Suppressor macrophage (primary cell): ENCODE measurements around the gene CD4.
"Not testable (repeated sequence)": the region's sequence is repeated elsewhere in the genome, so short reads cannot be mapped to it uniquely, and the experiment has no call there.

Source experiments
- DNase-seq, 4 experiments: peaks; one replicate each; pipeline ENCODE4 v3.0.0-alpha.2; 2020 to 2022

Gene CD4

DNA sequence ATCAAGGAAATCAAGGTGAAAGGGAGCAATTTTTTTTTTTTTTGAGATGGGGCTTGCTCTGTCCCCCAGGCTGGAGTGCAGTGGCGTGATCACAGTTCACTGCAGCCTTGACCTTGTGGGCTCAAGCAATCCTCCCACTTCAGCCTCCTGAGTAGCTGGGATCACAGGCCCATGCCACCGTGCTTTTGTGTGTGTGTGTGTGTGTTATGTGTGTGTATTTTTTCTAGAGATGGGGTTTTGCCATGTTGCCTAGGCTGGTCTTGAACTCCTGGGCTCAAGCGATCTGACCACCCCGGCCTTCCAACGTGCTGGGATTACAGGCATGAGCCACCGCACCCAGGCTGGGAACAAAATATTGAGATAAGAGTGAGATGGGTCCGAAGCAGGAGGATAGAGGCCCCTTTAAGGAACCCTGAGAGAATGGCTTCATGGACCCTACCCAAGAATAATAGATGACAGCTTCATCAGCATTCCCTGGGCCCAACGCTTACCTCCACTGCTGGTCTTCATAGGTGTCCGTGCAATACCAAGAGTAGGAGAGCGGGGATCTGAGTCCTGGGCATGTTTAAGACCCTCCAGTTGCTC is 60.7 kb downstream of the CD4 start:
- no peak for DNase-seq

DNA sequence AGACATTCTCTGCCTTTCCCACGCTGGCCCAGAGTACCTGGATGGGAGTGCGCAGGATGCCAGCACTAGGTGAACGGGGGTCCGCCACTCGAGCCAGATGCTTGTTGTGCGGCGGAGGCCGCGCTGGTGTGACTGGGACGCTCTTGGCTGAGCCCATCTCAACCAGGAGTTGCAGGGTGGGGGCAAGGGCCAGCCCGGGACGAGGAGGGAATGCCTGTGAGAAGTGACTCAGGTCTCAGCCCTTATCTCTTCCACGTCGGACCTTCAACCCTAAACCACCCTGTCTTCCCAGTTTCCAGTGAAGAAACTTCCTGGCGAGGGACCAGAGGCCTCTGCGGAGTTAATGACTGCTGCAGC is 61.4 kb downstream of the CD4 start:
- no peak for DNase-seq

DNA sequence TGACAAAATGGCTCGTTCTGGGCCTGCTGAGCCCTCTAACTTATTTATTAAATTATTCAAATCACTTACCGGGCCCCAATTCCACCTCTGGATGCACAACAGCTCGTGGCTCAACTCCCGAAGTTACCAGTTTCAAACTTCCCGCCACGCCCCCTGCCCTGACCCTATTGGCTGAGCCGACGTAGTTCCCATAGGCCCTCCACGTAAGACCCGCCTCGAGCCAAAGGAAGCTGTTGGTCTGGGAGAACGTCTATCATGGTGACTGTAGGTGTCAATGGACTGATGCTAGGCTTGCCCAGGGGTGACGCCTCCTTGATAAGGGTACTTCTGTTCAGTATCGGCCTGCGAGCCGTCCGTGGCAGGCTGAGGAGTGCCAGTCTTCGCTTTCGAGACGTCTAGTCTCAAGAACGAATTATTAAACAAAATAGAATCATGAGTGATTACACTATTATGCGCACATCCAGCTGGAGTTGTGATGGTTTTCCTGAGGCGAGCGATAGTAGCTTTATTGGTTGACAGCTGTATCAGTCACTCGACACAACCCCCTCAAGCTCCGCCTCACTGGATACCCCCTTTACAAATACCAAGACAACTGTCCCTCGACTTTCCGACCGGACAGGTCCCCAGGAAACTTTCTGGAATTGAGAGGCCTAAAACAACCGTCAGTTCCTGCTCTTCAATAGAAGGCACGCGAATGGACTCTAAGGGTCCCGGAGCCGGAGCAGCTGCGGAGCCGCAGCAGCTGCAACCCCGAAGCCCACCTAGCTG is 62.0 kb downstream of the CD4 start, which contains the start of gene CDCA3:
CDCA3 (minus strand) TSS at position 134 of the 768 bp plus-strand sequence. CDS start 334 bp downstream, outside the sequence.
- peak; percentile 97 to 99 (median 98) for DNase-seq

DNA sequence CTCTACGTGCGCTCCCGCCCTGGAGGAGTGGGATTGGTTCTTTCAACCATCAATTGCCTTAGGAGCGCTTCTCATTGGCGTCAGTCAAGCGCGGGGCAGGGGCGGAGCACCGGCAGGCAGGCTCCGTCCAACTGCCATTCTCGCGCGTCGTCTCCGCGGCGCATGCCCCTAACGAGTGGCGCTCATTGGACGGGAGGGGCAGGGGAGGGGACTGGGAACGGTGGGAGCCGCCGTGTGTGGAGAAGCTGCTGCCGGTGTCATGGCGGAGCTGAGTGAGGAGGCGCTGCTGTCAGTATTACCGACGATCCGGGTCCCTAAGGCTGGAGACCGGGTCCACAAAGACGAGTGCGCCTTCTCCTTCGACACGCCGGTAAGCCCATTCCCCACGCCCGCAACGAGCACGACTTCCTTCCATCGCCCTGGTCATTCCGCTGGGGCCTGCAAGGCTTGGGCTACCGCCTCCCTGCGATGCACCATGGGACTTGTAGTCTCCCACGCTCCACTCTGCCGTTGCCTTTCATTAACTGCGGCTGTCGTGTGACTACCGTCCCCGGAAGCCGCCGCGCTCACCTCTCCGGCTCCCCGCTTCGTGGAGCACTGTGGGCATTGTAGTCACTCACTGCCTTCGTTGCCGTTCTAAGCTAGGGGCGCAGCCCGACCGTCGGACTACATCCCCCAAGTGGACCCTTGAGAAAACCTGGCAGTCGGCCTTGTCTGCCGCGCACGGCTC is 62.8 kb downstream of the CD4 start, which contains the start of gene USP5:
USP5 (plus strand) TSS at position 230 of the 730 bp plus-strand sequence; CDS start at position 260, 30 bp downstream.
- DNase-seq: peak; percentile 99 to 100 (median 100)

DNA sequence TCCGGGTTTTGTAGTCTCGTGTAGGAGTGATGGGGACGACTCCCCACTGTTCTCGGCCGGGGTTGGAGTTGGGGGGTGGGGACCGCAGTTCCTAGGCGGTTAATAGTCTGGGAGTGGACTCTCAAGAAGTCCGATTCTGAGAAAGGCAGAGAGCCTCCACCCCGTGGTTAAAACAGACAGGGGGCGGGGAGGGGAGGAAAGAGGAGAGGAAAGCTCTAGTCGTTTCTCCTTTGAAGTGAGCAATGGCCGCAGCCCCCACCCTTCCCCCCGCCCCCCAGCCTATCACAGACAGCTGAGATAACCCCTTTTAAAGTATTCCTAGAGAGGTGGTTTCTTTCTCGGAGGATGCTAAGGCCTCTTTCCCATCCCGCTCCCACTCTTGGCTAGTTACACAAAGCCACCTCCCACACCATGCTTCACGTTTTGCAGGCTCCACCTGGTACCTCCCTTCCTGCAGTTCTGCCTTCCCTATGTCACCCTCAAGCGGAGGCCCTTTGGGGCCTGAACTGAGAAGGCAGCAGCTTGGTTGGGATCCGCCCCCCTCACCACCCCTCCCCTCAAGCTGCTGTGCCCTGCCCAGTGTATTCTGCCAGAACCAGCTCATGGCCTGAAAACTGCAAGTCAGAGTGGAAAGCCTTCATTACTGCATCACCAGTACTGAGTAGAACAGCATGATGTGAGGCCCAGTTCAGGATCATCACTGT is 63.5 kb downstream of the CD4 start:
- DNase-seq: peak in 1 of 4 experiments; percentile 16

GRCh38 chr12:6853626-6854025 is 64.3 kb downstream of the CD4 start:
- no peak for DNase-seq

DNA sequence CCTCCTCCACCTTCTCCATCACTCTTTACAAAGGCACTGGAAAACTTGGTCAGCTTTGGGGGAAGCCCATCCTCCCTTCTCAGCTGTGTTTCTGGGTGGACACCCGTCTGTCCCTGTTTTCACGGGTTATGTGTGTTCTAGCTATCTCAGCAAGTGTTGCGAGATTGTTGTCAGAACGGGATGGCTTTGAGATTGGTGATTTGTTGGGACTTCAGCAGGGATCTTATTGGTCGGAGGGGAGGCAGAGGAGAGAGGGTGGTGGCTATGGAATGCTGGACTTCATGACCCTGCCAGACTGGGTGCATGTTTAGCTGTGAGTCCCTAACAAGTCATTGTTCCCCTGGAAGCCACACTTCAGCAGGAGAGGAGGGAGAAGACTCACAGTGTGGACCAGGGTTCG is 64.7 kb downstream of the CD4 start:
- no peak for DNase-seq

- no peak for DNase-seq
These were observed 66.0 kb downstream of the CD4 start for GRCh38 chr12:6855322-6855721.

- DNase-seq: no peak
These were observed 69.5 kb downstream of the CD4 start for GRCh38 chr12:6858799-6859198.

DNA sequence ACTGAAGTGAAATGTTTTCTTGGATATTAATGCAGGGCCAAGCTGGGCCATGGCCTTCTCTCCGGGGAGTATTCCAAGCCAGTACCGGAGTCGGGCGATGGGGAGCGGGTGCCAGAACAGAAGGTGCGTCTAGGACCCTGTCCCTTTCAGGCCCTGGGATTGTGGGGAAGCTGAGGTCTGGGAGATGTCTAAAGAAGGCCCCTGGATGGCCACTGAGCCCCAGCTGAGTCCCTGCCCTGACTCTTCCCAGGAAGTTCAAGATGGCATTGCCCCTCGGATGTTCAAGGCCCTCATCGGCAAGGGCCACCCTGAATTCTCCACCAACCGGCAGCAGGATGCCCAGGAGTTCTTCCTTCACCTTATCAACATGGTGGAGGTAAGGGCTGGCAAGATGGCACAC is 70.8 kb downstream of the CD4 start:
- no peak for DNase-seq

- no peak for DNase-seq
These were observed 71.6 kb downstream of the CD4 start for GRCh38 chr12:6860942-6861341.

GRCh38 chr12:6861391-6861790 is 72.1 kb downstream of the CD4 start:
- no peak for DNase-seq

GRCh38 chr12:6863033-6863432 is 73.7 kb downstream of the CD4 start:
- DNase-seq: no peak

DNA sequence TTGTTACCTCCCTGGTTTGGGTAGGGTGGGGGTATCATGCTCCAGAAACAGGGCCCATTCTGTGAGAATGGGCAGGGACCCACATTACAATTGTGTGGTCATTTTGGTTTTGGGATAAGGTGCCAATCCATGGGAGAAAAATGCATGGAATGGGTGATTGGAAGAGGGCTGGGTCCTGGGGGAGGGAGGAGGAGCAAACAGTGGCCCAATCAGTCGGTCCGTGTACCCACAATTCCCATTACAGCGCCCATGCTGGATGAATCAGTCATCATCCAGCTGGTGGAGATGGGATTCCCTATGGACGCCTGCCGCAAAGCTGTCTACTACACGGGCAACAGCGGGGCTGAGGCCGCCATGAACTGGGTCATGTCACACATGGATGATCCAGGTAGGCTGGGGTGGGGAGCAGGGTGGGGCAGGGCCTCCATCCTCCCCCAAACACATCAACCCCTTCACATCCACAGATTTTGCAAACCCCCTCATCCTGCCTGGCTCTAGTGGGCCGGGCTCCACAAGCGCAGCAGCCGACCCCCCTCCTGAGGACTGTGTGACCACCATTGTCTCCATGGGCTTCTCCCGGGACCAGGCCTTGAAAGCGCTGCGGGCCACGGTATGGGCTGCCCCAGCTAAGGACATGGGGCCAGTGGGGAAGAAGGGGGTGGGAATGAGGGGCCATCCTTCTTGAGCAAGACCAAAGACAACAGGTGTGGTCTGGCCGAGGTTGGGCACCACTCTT is 74.4 kb downstream of the CD4 start:
- DNase-seq: no peak

- DNase-seq: not testable (repeated sequence)
These were observed 76.0 kb downstream of the CD4 start for GRCh38 chr12:6865307-6865706.

- DNase-seq: no peak
These were observed 77.0 kb downstream of the CD4 start for GRCh38 chr12:6866163-6866919.

DNA sequence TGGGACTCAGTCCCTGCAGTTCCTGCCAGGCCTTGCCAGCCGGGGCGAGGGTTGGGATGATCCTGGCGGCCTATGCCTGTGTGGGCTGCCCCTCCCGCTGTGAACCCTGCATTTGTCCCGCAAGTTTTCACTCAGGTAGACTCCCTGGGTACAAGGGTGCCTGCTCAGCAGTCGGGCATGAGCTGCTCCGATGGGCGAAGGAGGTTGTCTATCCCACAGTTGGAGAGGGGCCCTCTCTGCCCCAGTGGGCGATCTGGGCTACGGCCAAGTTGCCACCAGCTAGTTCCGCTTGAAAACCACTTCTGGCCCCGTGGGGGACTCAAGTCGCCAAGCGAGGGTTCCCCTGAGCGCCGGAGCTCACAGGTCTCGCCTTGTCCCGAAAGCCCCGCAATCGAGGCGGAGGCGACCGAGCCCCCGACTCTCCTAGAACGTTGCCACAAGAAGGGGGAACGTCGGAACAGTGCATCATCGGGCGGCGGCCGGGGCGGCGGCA is 77.6 kb downstream of the CD4 start:
- DNase-seq: peak in 2 of 4 experiments; percentile 86 to 88

DNA sequence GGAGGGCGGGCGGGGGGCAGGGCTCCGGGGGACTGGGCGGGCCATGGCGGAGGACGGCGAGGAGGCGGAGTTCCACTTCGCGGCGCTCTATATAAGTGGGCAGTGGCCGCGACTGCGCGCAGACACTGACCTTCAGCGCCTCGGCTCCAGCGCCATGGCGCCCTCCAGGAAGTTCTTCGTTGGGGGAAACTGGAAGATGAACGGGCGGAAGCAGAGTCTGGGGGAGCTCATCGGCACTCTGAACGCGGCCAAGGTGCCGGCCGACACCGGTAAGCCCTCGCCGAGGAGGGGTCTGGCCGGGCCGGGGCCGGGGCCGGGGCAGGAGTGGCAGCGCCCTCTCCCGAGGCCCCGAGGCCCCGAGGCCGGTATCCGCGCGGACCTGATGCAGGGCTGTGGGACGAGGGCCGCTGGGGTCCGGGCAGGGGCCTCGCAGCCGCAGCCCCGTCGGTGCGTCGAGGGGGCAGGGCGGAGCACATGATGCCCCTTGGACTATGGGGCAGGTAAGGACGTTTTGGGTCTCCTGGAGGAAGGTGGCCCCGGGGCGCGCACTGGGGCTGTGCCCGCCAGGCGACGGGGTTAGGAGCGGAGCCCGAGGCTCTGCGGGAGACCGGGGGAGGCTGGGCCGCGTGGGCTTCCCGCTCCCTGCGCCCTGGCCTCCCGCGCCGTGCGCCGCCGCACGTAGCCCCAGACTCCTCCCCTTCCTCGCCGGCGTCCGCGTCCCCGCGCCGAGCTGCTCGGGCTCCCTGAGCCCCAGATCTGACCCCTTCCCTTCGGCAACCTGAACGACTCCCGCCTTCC is 78.3 kb downstream of the CD4 start, which contains the start of gene TPI1:
TPI1 (plus strand) TSS at position 119 of the 798 bp plus-strand sequence; CDS start at position 155, 36 bp downstream.
- peak; percentile 90 to 96 (median 93) for DNase-seq

- DNase-seq: peak in 1 of 4 experiments; percentile 50
These were observed 79.1 kb downstream of the CD4 start for GRCh38 chr12:6868211-6869048.
